B cell (primary cell): ENCODE data around the gene PCGF3. TPM values are rescaled to one million over a fixed set of nuclear protein-coding genes. Genes with fewer than 3 reads are reported as not detected.

Experiments
- ATAC-seq: fragments of 200-7000 bp; cut with Tn5 transposase; one replicate; pipeline ENCODE4 v1.10.0; 2021; ENCODE audit warnings: low read depth, mild to moderate bottlenecking, moderate number of reproducible peaks, moderate library complexity
- CTCF ChIA-PET: fragments of 350-600 bp; sonication (Branson Sonifier 250); formaldehyde crosslinking; loops from one replicate; lab custom pipeline; 2021; ENCODE audit warnings: antibody characterized with exemption, inconsistent platforms; lab: Charles Lee
- POLR2A ChIA-PET: fragments of 350-600 bp; sonication (Branson Sonifier 250); formaldehyde crosslinking; loops from one replicate; lab custom pipeline; 2021; ENCODE audit warnings: antibody characterized with exemption; lab: Charles Lee
- DNase-seq: peaks from one replicate; pipeline ENCODE4 v3.0.0; 2013
- H2AFZ ChIP-seq: 2 replicates; pipeline ENCODE4 v1.6.1; 2012; ENCODE audit warnings: mild to moderate bottlenecking, low read depth, low read length; ENCODE audit not compliant: insufficient read depth, poor library complexity, severe bottlenecking
- H3K27ac ChIP-seq, 2 donors: 1 replicate in 1 of 2; 2 replicates in 1 of 2; pipeline ENCODE4 v1.5.1; 2012 to 2013; ENCODE audit warnings: low read length in 2 of 2, mild to moderate bottlenecking in 2 of 2, moderate library complexity in 1 of 2
- H3K27me3 ChIP-seq, 4 experiments: fragments of 200-600 bp in 1 of 4; sonication (generic) in 1 of 4; replicated peaks in 1 of 4; 1 replicate in 2 of 4; 2 replicates in 2 of 4; pipeline versions ENCODE4 v1.6.1 to v1.7.0; 2013 to 2016; ENCODE audit warnings: low read length in 3 of 4, mild to moderate bottlenecking in 2 of 4, mixed read lengths in 1 of 4, moderate library complexity in 1 of 4; ENCODE audit not compliant: insufficient read depth in 4 of 4, control insufficient read depth in 3 of 4; ENCODE audit errors: control extremely low read depth in 1 of 4
- H3K36me3 ChIP-seq, 2 experiments: replicated peaks in 1 of 2; 1 replicate in 1 of 2; 2 replicates in 1 of 2; pipeline versions ENCODE4 v1.6.1 to v1.7.1; 2013; ENCODE audit warnings: low read length in 1 of 2; ENCODE audit not compliant: insufficient read depth in 2 of 2, control insufficient read depth in 1 of 2; ENCODE audit errors: control extremely low read depth in 1 of 2, extremely low read depth in 1 of 2
- H3K4me1 ChIP-seq, 2 donors: fragments of 200-600 bp in 1 of 2; sonication (generic) in 1 of 2; 1 replicate in 1 of 2; 2 replicates in 1 of 2; pipeline versions ENCODE4 v1.5.1 to v1.6.1; 2013 to 2017; ENCODE audit warnings: low read length in 2 of 2; ENCODE audit not compliant: control insufficient read depth in 2 of 2, insufficient read depth in 2 of 2
- H3K4me2 ChIP-seq: replicated peaks from 2 replicates; pipeline ENCODE3; 2012; ENCODE audit warnings: mild to moderate bottlenecking, low read depth, low read length; ENCODE audit not compliant: poor library complexity, severe bottlenecking
- H3K4me3 ChIP-seq, 5 experiments: fragments of 200-600 bp in 1 of 5; sonication (generic) in 1 of 5; 1 replicate in 3 of 5; 2 replicates in 2 of 5; pipeline versions ENCODE4 v1.5.1 to v1.7.0; 2011 to 2016; ENCODE audit warnings: low read length in 4 of 5, mild to moderate bottlenecking in 4 of 5, low read depth in 2 of 5, control low read depth in 1 of 5, moderate library complexity in 1 of 5; ENCODE audit not compliant: insufficient read depth in 1 of 5; ENCODE audit errors: control extremely low read depth in 1 of 5, extremely low read depth in 1 of 5
- H3K79me2 ChIP-seq: fragments of 200-600 bp; sonication (generic); one replicate; pipeline ENCODE4 v1.6.0; 2016; ENCODE audit warnings: low read length; ENCODE audit not compliant: control insufficient read depth, insufficient read depth
- H3K9ac ChIP-seq: fragments of 200-600 bp; sonication (generic); 2 replicates; pipeline ENCODE4 v1.6.1; 2017; ENCODE audit warnings: mild to moderate bottlenecking, low read length, moderate library complexity
- H3K9me3 ChIP-seq, 3 donors: one replicate each; pipeline versions ENCODE4 v1.6.1 to v1.7.1; 2013; ENCODE audit warnings: low read length in 2 of 3; ENCODE audit not compliant: control insufficient read depth in 2 of 3, insufficient read depth in 1 of 3; ENCODE audit errors: control extremely low read depth in 1 of 3
- H4K20me1 ChIP-seq: 2 replicates; pipeline ENCODE4 v1.6.0; 2012; ENCODE audit warnings: mild to moderate bottlenecking, low read length; ENCODE audit not compliant: insufficient read depth, control insufficient read depth, poor library complexity, severe bottlenecking
- H3K27ac Mint-ChIP-seq: one replicate; pipeline ENCODE4 v1.8.0; 2021; ENCODE audit warnings: mixed read lengths
- H3K27me3 Mint-ChIP-seq: one replicate; pipeline ENCODE4 v1.8.0; 2021; ENCODE audit warnings: mixed read lengths
- H3K4me1 Mint-ChIP-seq: one replicate; pipeline ENCODE4 v1.8.0; 2021; ENCODE audit warnings: mixed read lengths
- H3K4me3 Mint-ChIP-seq: one replicate; pipeline ENCODE4 v1.8.0; 2021; ENCODE audit warnings: mixed read lengths
- H3K9me3 Mint-ChIP-seq: one replicate; pipeline ENCODE4 v1.8.0; 2022; ENCODE audit warnings: mixed read lengths; ENCODE audit not compliant: insufficient read depth
- CTCF ChIP-seq: fragments of 200-600 bp; IDR thresholded peaks from one replicate; pipeline ENCODE4 v1.8.0; 2022; ENCODE audit warnings: antibody characterized with exemption, mild to moderate bottlenecking
- EZH2 ChIP-seq: IDR thresholded peaks from 2 replicates; pipeline ENCODE4 v1.6.1; 2012; ENCODE audit warnings: borderline replicate concordance, low read depth, mild to moderate bottlenecking, moderate library complexity, low read length; ENCODE audit not compliant: insufficient read depth, poor library complexity, severe bottlenecking
- WGBS: methylation state at CpG from one replicate; pipeline ENCODE4 v1.1.5; 2013; ENCODE audit warnings: missing lambda C conversion rate; ENCODE audit not compliant: insufficient coverage; 5-methylcytosine and 5-hydroxymethylcytosine counted together
- intact Hi-C: fragments of 100-400 bp; cut with micrococcal nuclease; formaldehyde crosslinking; loops from one replicate; pipeline ENCODE4 v1.10.0; 2022
- polyA plus RNA-seq: library from polyadenylated mRNA; depleted of rRNA; stranded (reverse); fragments of >200 nt; gene quantifications from 2 replicates; pipeline ENCODE4 v1.2.3, GENCODE V29; 2012
- total RNA-seq, 2 donors: library from RNA; stranded (reverse); fragments of 120-200 nt in 1 of 2; gene quantifications; 1 replicate in 1 of 2; 2 replicates in 1 of 2; pipeline versions ENCODE4 v1.2.3 to v1.2.4, GENCODE V29; 2013 to 2022

PCGF3 gene
- total and polyA plus RNA-seq, 2 donors (not counting 1 experiment from before 2014, with no cell fraction given): 65.7 to 90.3 TPM

GRCh38 chr4:770022-770421 is 64.4 kb downstream of the PCGF3 start:
- peaks cover 0 to 52% of the 10 kb centered on the region in 2 experiments for H3K36me3 ChIP-seq
- WGBS: 97% methylated on average over 5 of the region's 5 CpGs
- Mint-ChIP-seq H3K4me3 (no peak overlapping the region), H3K27ac (no peak overlapping the region), H3K27me3 (no peaks in the 10 kb centered on the region), H3K4me1 (peaks cover 21% of the 10 kb centered on the region), H3K9me3 (no peaks in the 10 kb centered on the region)
- H3K9me3 ChIP-seq: no peaks in the 10 kb centered on the region
- peaks cover 76% of the 10 kb centered on the region for H4K20me1 ChIP-seq
- intact Hi-C loops: no loop called here
- no peak for TF ChIP-seq EZH2
- TF ChIP-seq CTCF: no peak
- DNase-seq (no peak), ATAC-seq (no peak)
- H3K4me3 ChIP-seq: no peak overlapping the region
- no peaks in the 10 kb centered on the region for H3K27me3 ChIP-seq
- H3K4me2 ChIP-seq: no peak overlapping the region
- no peak overlapping the region for H3K9ac ChIP-seq
- peaks cover 76% of the 10 kb centered on the region for H3K79me2 ChIP-seq
- H3K4me1 ChIP-seq: no peaks in the 10 kb centered on the region
- H2AFZ ChIP-seq: no peak overlapping the region
- ChIA-PET CTCF (no interaction called here), POLR2A (no interaction called here)
- no peak overlapping the region for H3K27ac ChIP-seq

- 79% methylated on average over 6 of the region's 6 CpGs for WGBS
- H3K4me1 ChIP-seq: no peaks in the 10 kb centered on the region
- no peak overlapping the region for H3K4me3 ChIP-seq
- CTCF ChIA-PET: no interaction called here
- peaks cover 0 to 50% of the 10 kb centered on the region in 2 experiments for H3K36me3 ChIP-seq
- ATAC-seq: no peak
- no peaks in the 10 kb centered on the region for H3K9me3 Mint-ChIP-seq
- H3K4me1 Mint-ChIP-seq: peaks cover 24% of the 10 kb centered on the region
- peaks cover 90% of the 10 kb centered on the region for H3K79me2 ChIP-seq
- DNase-seq: no peak
- H3K4me3 Mint-ChIP-seq: no peak overlapping the region
- no peak overlapping the region for H2AFZ ChIP-seq
- H3K27me3 ChIP-seq: no peaks in the 10 kb centered on the region
- H3K9ac ChIP-seq: no peak overlapping the region
- H4K20me1 ChIP-seq: peaks cover 80% of the 10 kb centered on the region
- H3K9me3 ChIP-seq: no peaks in the 10 kb centered on the region
- TF ChIP-seq CTCF (no peak), EZH2 (no peak)
- no peaks in the 10 kb centered on the region for H3K27me3 Mint-ChIP-seq
- H3K4me2 ChIP-seq: no peak overlapping the region
- H3K27ac ChIP-seq: peak overlapping the region in 1 of 2 donors; percentile 41
- POLR2A ChIA-PET: no interaction called here
- H3K27ac Mint-ChIP-seq: no peak overlapping the region
- intact Hi-C loops: no loop called here
These were observed 65.8 kb downstream of the PCGF3 start for GRCh38 chr4:771464-771863.
